Glutamatergic neuron (in vitro differentiated cells): ENCODE data around the gene ZNF264. TPM values are rescaled to one million over a fixed set of nuclear protein-coding genes. Genes with fewer than 3 reads are reported as not detected.

ENCODE experiments used
- DNase-seq: peaks from one replicate; pipeline ENCODE4 v3.0.0; 2022
- H3K27ac Mint-ChIP-seq: one replicate; pipeline ENCODE4 v1.8.0; 2020; ENCODE audit warnings: mild to moderate bottlenecking, mixed read lengths, inconsistent platforms; ENCODE audit not compliant: unreplicated experiment
- H3K27me3 Mint-ChIP-seq: one replicate; pipeline ENCODE4 v1.8.0; 2020; ENCODE audit warnings: mild to moderate bottlenecking, moderate library complexity, mixed read lengths, inconsistent platforms; ENCODE audit not compliant: unreplicated experiment
- H3K36me3 Mint-ChIP-seq: one replicate; pipeline ENCODE4 v1.8.0; 2020; ENCODE audit warnings: mild to moderate bottlenecking, mixed read lengths, inconsistent platforms; ENCODE audit not compliant: unreplicated experiment
- H3K4me1 Mint-ChIP-seq: one replicate; pipeline ENCODE4 v1.8.0; 2020; ENCODE audit warnings: mild to moderate bottlenecking, low read depth, mixed read lengths, inconsistent platforms; ENCODE audit not compliant: unreplicated experiment
- H3K4me3 Mint-ChIP-seq: one replicate; pipeline ENCODE4 v1.8.0; 2020; ENCODE audit warnings: mild to moderate bottlenecking, mixed read lengths, inconsistent platforms; ENCODE audit not compliant: unreplicated experiment
- H3K9me3 Mint-ChIP-seq: one replicate; pipeline ENCODE4 v1.8.0; 2020; ENCODE audit warnings: mild to moderate bottlenecking, moderate library complexity, mixed read lengths, inconsistent platforms; ENCODE audit not compliant: unreplicated experiment
- CTCF ChIP-seq: fragments of 200-600 bp; sonication (generic); IDR thresholded peaks from one replicate; pipeline ENCODE4 v1.5.0; 2021; ENCODE audit not compliant: partially characterized antibody, unreplicated experiment
- total RNA-seq: library from RNA; stranded (reverse); fragmentation: NEBNext Ultra II Directional; extraction: Animal tissue kit (Norgen Biotek cat#: 25700); gene quantifications from one replicate; pipeline ENCODE4 v1.2.1, GENCODE V29; 2021; ENCODE audit not compliant: unreplicated experiment

ZNF264 gene
- total RNA-seq, 1 donor from 2014 or later: 37.8 TPM

GRCh38 chr19:57262044-57262443, 70.7 kb downstream of the ZNF264 start:
- no peak for DNase-seq
- Mint-ChIP-seq H3K27me3 (peaks cover 2% of the 10 kb centered on the region), H3K9me3 (peaks cover 2% of the 10 kb centered on the region), H3K4me3 (no peak overlapping the region), H3K4me1 (no peaks in the 10 kb centered on the region), H3K27ac (no peak overlapping the region), H3K36me3 (no peaks in the 10 kb centered on the region)
- TF ChIP-seq CTCF: no peak

GRCh38 chr19:57263244-57263741, 72.0 kb downstream of the ZNF264 start:
- Mint-ChIP-seq H3K4me1 (no peaks in the 10 kb centered on the region), H3K4me3 (no peak overlapping the region), H3K27me3 (peaks cover 2% of the 10 kb centered on the region), H3K27ac (no peak overlapping the region), H3K9me3 (peaks cover 2% of the 10 kb centered on the region), H3K36me3 (no peaks in the 10 kb centered on the region)
- no peak for DNase-seq
- TF ChIP-seq CTCF: no peak

DNA sequence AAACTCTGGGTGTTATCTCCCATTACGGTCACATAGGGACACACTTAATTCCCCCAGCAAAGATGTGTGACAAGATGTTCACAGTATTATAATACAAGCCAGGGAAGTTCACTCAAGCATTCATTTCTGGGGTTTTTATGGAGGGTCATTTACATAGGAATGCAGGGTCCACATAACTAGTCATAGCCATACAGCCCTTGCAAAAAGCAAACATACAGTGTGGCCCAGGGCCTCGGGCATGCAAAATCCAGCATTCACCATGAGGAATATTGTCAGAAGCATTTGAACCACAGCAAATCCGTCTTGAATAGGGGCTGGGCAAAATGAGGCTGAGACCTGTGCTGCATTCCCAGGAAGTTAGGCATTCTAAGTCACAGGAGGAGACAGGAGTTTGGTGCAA, 76.0 kb downstream of the ZNF264 start:
- Mint-ChIP-seq H3K27ac (no peak overlapping the region), H3K9me3 (peaks cover 2% of the 10 kb centered on the region), H3K27me3 (peaks cover 2% of the 10 kb centered on the region), H3K4me1 (no peaks in the 10 kb centered on the region), H3K36me3 (no peaks in the 10 kb centered on the region), H3K4me3 (no peak overlapping the region)
- DNase-seq: no peak
- no peak for TF ChIP-seq CTCF

GRCh38 chr19:57269515-57270250, 78.4 kb downstream of the ZNF264 start:
- TF ChIP-seq CTCF: no peak
- peaks cover 4% of the 10 kb centered on the region for H3K36me3 Mint-ChIP-seq
- H3K9me3 Mint-ChIP-seq: peaks cover 2% of the 10 kb centered on the region
- no peak for DNase-seq
- H3K27me3 Mint-ChIP-seq: peaks cover 2% of the 10 kb centered on the region
- H3K4me3 Mint-ChIP-seq: no peak overlapping the region
- no peak overlapping the region for H3K27ac Mint-ChIP-seq
- no peaks in the 10 kb centered on the region for H3K4me1 Mint-ChIP-seq

- H3K27ac Mint-ChIP-seq: no peak overlapping the region
- DNase-seq: no peak
- no peak for TF ChIP-seq CTCF
- H3K4me1 Mint-ChIP-seq: no peaks in the 10 kb centered on the region
- H3K36me3 Mint-ChIP-seq: peaks cover 4% of the 10 kb centered on the region
- peaks cover under 1% of the 10 kb centered on the region for H3K27me3 Mint-ChIP-seq
- H3K4me3 Mint-ChIP-seq: no peak overlapping the region
- peaks cover 2% of the 10 kb centered on the region for H3K9me3 Mint-ChIP-seq
These were observed 80.0 kb downstream of the ZNF264 start for GRCh38 chr19:57271280-57271679.
